ENCODE data around the gene EEA1.

DNA sequence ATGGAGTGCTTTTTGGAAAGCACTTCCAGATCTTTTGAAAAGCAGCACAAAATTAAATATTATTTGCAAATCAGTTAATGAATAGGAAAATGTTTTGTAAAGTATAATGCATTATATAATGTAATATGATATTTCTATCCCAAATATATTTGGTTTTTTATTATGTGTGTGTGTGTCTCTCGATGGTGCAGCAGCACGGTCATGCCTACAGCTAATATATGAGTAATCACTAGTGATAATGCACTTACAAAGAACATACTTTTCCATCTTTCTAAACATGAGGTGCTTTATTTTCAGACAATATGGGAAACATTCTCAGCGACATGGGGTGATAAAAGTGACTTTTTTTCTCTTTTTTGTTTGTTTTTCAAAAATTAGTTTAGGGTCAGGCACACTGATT, 1.3 kb upstream of the EEA1 start:
- TF ChIP-seq, protein P1, sequence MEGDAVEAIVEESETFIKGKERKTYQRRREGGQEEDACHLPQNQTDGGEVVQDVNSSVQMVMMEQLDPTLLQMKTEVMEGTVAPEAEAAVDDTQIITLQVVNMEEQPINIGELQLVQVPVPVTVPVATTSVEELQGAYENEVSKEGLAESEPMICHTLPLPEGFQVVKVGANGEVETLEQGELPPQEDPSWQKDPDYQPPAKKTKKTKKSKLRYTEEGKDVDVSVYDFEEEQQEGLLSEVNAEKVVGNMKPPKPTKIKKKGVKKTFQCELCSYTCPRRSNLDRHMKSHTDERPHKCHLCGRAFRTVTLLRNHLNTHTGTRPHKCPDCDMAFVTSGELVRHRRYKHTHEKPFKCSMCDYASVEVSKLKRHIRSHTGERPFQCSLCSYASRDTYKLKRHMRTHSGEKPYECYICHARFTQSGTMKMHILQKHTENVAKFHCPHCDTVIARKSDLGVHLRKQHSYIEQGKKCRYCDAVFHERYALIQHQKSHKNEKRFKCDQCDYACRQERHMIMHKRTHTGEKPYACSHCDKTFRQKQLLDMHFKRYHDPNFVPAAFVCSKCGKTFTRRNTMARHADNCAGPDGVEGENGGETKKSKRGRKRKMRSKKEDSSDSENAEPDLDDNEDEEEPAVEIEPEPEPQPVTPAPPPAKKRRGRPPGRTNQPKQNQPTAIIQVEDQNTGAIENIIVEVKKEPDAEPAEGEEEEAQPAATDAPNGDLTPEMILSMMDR (IDR thresholded peaks at IDR 0.05; ENCODE audit: poor library complexity) = no peak
- TF ChIP-seq EZH2 (IDR thresholded peaks at IDR 0.05; ENCODE audit: borderline replicate concordance) = no peak

Data from hepatocyte (in vitro differentiated cells).